ENCODE results near the gene DNAH17.

DNA sequence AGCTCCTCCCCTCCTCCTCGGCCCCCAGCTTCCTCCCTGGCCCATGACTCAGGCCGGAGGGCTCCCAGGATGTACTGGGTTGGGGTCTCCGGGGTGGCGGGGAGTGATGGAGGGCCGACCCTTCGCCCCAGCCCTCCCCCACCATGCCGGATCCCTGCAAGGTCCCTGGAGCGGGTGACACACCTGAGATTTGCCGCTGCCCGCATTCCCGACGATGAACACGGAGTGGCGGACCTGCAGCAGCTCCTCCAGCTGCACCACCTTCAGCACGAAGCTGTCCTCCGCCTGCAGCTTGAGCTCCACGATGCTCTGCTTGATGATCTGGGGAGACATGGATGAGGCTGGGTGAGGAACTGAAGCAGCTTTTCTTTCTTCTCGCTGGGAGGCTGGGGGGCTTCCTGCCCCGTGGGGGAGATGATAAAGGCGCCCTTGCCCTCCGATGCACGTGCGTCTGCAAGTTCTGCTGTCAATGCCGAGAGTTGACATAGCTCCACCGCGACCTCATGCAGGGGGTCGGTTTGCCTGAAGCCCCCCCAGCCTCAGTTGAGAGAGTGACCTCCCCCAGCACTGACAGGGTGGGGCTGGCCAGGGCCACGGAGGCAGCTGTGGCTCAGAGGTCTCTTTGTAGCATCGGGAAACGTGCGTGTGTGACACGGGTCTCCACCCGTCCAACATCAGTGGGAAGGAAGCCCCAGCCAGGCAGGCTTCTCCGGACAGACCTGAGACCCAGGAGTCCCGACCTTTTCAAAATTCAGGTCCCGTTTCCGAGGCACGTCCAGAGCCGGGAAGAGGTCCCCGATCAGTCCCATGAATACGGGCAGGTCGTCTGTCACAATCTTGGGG lies 83.1 kb downstream of the DNAH17 start:
- TF ChIP-seq CTCF (IDR thresholded peaks at IDR 0.05) (no peak), POLR2A (IDR thresholded peaks at IDR 0.05) (no peak)
